B cell (primary cell): ENCODE results near the gene BHLHE40. TPM values are rescaled to one million over a fixed set of nuclear protein-coding genes. Genes with fewer than 3 reads are reported as not detected.

ENCODE experiments used
- ATAC-seq: fragments of 200-7000 bp; cut with Tn5 transposase; one replicate; pipeline ENCODE4 v1.10.0; 2021; ENCODE audit warnings: low read depth, mild to moderate bottlenecking, moderate number of reproducible peaks, moderate library complexity
- CTCF ChIA-PET: fragments of 350-600 bp; sonication (Branson Sonifier 250); formaldehyde crosslinking; loops from one replicate; lab custom pipeline; 2021; ENCODE audit warnings: antibody characterized with exemption, inconsistent platforms; lab: Charles Lee
- POLR2A ChIA-PET: fragments of 350-600 bp; sonication (Branson Sonifier 250); formaldehyde crosslinking; loops from one replicate; lab custom pipeline; 2021; ENCODE audit warnings: antibody characterized with exemption; lab: Charles Lee
- DNase-seq: peaks from one replicate; pipeline ENCODE4 v3.0.0; 2013
- H2AFZ ChIP-seq: 2 replicates; pipeline ENCODE4 v1.6.1; 2012; ENCODE audit warnings: mild to moderate bottlenecking, low read depth, low read length; ENCODE audit not compliant: insufficient read depth, poor library complexity, severe bottlenecking
- H3K27ac ChIP-seq, 2 donors: 1 replicate in 1 of 2; 2 replicates in 1 of 2; pipeline ENCODE4 v1.5.1; 2012 to 2013; ENCODE audit warnings: low read length in 2 of 2, mild to moderate bottlenecking in 2 of 2, moderate library complexity in 1 of 2
- H3K27me3 ChIP-seq, 4 experiments: fragments of 200-600 bp in 1 of 4; sonication (generic) in 1 of 4; replicated peaks in 1 of 4; 1 replicate in 2 of 4; 2 replicates in 2 of 4; pipeline versions ENCODE4 v1.6.1 to v1.7.0; 2013 to 2016; ENCODE audit warnings: low read length in 3 of 4, mild to moderate bottlenecking in 2 of 4, mixed read lengths in 1 of 4, moderate library complexity in 1 of 4; ENCODE audit not compliant: insufficient read depth in 4 of 4, control insufficient read depth in 3 of 4; ENCODE audit errors: control extremely low read depth in 1 of 4
- H3K36me3 ChIP-seq, 2 experiments: replicated peaks in 1 of 2; 1 replicate in 1 of 2; 2 replicates in 1 of 2; pipeline versions ENCODE4 v1.6.1 to v1.7.1; 2013; ENCODE audit warnings: low read length in 1 of 2; ENCODE audit not compliant: insufficient read depth in 2 of 2, control insufficient read depth in 1 of 2; ENCODE audit errors: control extremely low read depth in 1 of 2, extremely low read depth in 1 of 2
- H3K4me1 ChIP-seq, 2 donors: fragments of 200-600 bp in 1 of 2; sonication (generic) in 1 of 2; 1 replicate in 1 of 2; 2 replicates in 1 of 2; pipeline versions ENCODE4 v1.5.1 to v1.6.1; 2013 to 2017; ENCODE audit warnings: low read length in 2 of 2; ENCODE audit not compliant: control insufficient read depth in 2 of 2, insufficient read depth in 2 of 2
- H3K4me2 ChIP-seq: replicated peaks from 2 replicates; pipeline ENCODE3; 2012; ENCODE audit warnings: mild to moderate bottlenecking, low read depth, low read length; ENCODE audit not compliant: poor library complexity, severe bottlenecking
- H3K4me3 ChIP-seq, 5 experiments: fragments of 200-600 bp in 1 of 5; sonication (generic) in 1 of 5; 1 replicate in 3 of 5; 2 replicates in 2 of 5; pipeline versions ENCODE4 v1.5.1 to v1.7.0; 2011 to 2016; ENCODE audit warnings: low read length in 4 of 5, mild to moderate bottlenecking in 4 of 5, low read depth in 2 of 5, control low read depth in 1 of 5, moderate library complexity in 1 of 5; ENCODE audit not compliant: insufficient read depth in 1 of 5; ENCODE audit errors: control extremely low read depth in 1 of 5, extremely low read depth in 1 of 5
- H3K79me2 ChIP-seq: fragments of 200-600 bp; sonication (generic); one replicate; pipeline ENCODE4 v1.6.0; 2016; ENCODE audit warnings: low read length; ENCODE audit not compliant: control insufficient read depth, insufficient read depth
- H3K9ac ChIP-seq: fragments of 200-600 bp; sonication (generic); 2 replicates; pipeline ENCODE4 v1.6.1; 2017; ENCODE audit warnings: mild to moderate bottlenecking, low read length, moderate library complexity
- H3K9me3 ChIP-seq, 3 donors: one replicate each; pipeline versions ENCODE4 v1.6.1 to v1.7.1; 2013; ENCODE audit warnings: low read length in 2 of 3; ENCODE audit not compliant: control insufficient read depth in 2 of 3, insufficient read depth in 1 of 3; ENCODE audit errors: control extremely low read depth in 1 of 3
- H4K20me1 ChIP-seq: 2 replicates; pipeline ENCODE4 v1.6.0; 2012; ENCODE audit warnings: mild to moderate bottlenecking, low read length; ENCODE audit not compliant: insufficient read depth, control insufficient read depth, poor library complexity, severe bottlenecking
- H3K27ac Mint-ChIP-seq: one replicate; pipeline ENCODE4 v1.8.0; 2021; ENCODE audit warnings: mixed read lengths
- H3K27me3 Mint-ChIP-seq: one replicate; pipeline ENCODE4 v1.8.0; 2021; ENCODE audit warnings: mixed read lengths
- H3K4me1 Mint-ChIP-seq: one replicate; pipeline ENCODE4 v1.8.0; 2021; ENCODE audit warnings: mixed read lengths
- H3K4me3 Mint-ChIP-seq: one replicate; pipeline ENCODE4 v1.8.0; 2021; ENCODE audit warnings: mixed read lengths
- H3K9me3 Mint-ChIP-seq: one replicate; pipeline ENCODE4 v1.8.0; 2022; ENCODE audit warnings: mixed read lengths; ENCODE audit not compliant: insufficient read depth
- EZH2 ChIP-seq: IDR thresholded peaks from 2 replicates; pipeline ENCODE4 v1.6.1; 2012; ENCODE audit warnings: borderline replicate concordance, low read depth, mild to moderate bottlenecking, moderate library complexity, low read length; ENCODE audit not compliant: insufficient read depth, poor library complexity, severe bottlenecking
- WGBS: methylation state at CpG from one replicate; pipeline ENCODE4 v1.1.5; 2013; ENCODE audit warnings: missing lambda C conversion rate; ENCODE audit not compliant: insufficient coverage; 5-methylcytosine and 5-hydroxymethylcytosine counted together
- intact Hi-C: fragments of 100-400 bp; cut with micrococcal nuclease; formaldehyde crosslinking; loops from one replicate; pipeline ENCODE4 v1.10.0; 2022
- polyA plus RNA-seq: library from polyadenylated mRNA; depleted of rRNA; stranded (reverse); fragments of >200 nt; gene quantifications from 2 replicates; pipeline ENCODE4 v1.2.3, GENCODE V29; 2012
- total RNA-seq, 2 donors: library from RNA; stranded (reverse); fragments of 120-200 nt in 1 of 2; gene quantifications; 1 replicate in 1 of 2; 2 replicates in 1 of 2; pipeline versions ENCODE4 v1.2.3 to v1.2.4, GENCODE V29; 2013 to 2022
- TF ChIP-seq, protein P1 (sequence below): fragments of 200-600 bp; IDR thresholded peaks from one replicate; pipeline ENCODE4 v1.8.0; 2022; ENCODE audit warnings: antibody characterized with exemption, mild to moderate bottlenecking

The BHLHE40 gene
- total and polyA plus RNA-seq, 2 donors (not counting 1 experiment from before 2014, with no cell fraction given) = 26.2 to 53.8 TPM

DNA sequence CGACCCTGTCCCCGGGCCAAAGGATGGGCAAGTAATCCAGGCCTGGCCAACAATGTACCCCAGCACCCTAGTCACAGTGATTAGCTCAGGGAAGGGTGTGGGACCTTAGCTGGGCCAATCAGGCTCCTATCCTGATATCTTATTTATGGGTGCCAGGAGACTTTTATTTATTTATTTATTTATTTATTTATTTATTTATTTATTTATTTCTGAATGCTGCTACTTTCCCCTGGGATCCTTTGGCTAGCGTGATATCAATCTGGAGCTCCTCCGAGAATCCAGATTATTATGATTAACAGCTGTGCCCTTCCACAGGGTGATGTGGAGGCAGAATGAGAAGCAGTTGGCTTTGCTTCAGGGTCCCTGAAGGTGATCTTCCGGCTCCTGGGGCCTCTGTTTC, 32.2 kb upstream of the BHLHE40 start:
- Histone ChIP-seq H3K4me3 (no peak overlapping the region), H2AFZ (no peak overlapping the region), H3K4me1 (no peaks in the 10 kb centered on the region), H3K4me2 (no peak overlapping the region), H3K27ac (no peak overlapping the region), H3K36me3 (no peaks in the 10 kb centered on the region), H3K79me2 (no peaks in the 10 kb centered on the region), H3K9me3 (no peaks in the 10 kb centered on the region), H3K27me3 (no peaks in the 10 kb centered on the region), H3K9ac (no peak overlapping the region), H4K20me1 (no peaks in the 10 kb centered on the region)
- DNase-seq (no peak), ATAC-seq (no peak)
- H3K27ac Mint-ChIP-seq = no peak overlapping the region
- ChIA-PET POLR2A (no interaction called here), CTCF (interaction anchor here (0.7 kb wide), 1 partner anchor 8 kb away, joined by 3 read pairs; no protein-coding TSS in a partner anchor)
- H3K27me3 Mint-ChIP-seq = no peaks in the 10 kb centered on the region
- 100% methylated on average over 3 of the region's 5 CpGs for WGBS
- H3K4me3 Mint-ChIP-seq = no peak overlapping the region
- intact Hi-C loops = no loop called here
- H3K9me3 Mint-ChIP-seq = no peaks in the 10 kb centered on the region
- no peak for TF ChIP-seq EZH2
- TF ChIP-seq, protein P1, sequence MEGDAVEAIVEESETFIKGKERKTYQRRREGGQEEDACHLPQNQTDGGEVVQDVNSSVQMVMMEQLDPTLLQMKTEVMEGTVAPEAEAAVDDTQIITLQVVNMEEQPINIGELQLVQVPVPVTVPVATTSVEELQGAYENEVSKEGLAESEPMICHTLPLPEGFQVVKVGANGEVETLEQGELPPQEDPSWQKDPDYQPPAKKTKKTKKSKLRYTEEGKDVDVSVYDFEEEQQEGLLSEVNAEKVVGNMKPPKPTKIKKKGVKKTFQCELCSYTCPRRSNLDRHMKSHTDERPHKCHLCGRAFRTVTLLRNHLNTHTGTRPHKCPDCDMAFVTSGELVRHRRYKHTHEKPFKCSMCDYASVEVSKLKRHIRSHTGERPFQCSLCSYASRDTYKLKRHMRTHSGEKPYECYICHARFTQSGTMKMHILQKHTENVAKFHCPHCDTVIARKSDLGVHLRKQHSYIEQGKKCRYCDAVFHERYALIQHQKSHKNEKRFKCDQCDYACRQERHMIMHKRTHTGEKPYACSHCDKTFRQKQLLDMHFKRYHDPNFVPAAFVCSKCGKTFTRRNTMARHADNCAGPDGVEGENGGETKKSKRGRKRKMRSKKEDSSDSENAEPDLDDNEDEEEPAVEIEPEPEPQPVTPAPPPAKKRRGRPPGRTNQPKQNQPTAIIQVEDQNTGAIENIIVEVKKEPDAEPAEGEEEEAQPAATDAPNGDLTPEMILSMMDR = no peak
- H3K4me1 Mint-ChIP-seq = no peaks in the 10 kb centered on the region

DNA sequence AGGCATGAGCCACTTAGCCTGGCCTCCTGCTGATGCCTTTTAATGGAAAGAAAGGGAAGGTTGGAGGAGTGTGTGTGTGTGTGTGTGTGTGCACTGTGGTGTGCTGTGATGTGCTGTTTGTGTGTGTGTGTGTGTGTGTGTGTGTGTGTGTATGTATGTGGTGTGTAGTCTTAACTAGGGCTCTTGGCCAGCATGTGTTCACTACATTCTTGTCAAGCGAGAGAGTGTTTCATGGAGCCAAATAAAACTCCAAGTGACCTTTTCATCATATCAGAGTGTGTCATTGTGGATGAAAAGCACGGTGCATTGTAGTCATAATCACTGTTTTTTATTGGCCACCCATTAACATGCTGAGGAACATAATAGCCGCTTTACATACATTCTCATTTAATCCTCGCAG, 30.8 kb upstream of the BHLHE40 start:
- Histone ChIP-seq H3K79me2 (no peaks in the 10 kb centered on the region), H2AFZ (no peak overlapping the region), H3K4me3 (no peak overlapping the region), H3K4me1 (no peaks in the 10 kb centered on the region), H3K27ac (no peak overlapping the region), H3K9ac (no peak overlapping the region), H3K9me3 (no peaks in the 10 kb centered on the region), H3K27me3 (no peaks in the 10 kb centered on the region), H3K36me3 (no peaks in the 10 kb centered on the region), H3K4me2 (no peak overlapping the region), H4K20me1 (no peaks in the 10 kb centered on the region)
- Mint-ChIP-seq H3K4me1 (no peaks in the 10 kb centered on the region), H3K27me3 (no peaks in the 10 kb centered on the region), H3K9me3 (no peaks in the 10 kb centered on the region), H3K4me3 (no peak overlapping the region), H3K27ac (no peak overlapping the region)
- no CpG with 5 or more reads among the region's 4 CpGs for WGBS
- ChIA-PET POLR2A (no interaction called here), CTCF (no interaction called here)
- ATAC-seq (no peak), DNase-seq (no peak)
- TF ChIP-seq EZH2 = no peak
- TF ChIP-seq, protein P1 = no peak
- intact Hi-C loops = no loop called here
